Skeletal muscle satellite cell (primary cell): Measurements from ENCODE around the gene CAST.

Source experiments
- H3K27me3 ChIP-seq: 2 replicates; pipeline ENCODE4 v1.7.0; 2013; ENCODE audit warnings: low read length; ENCODE audit not compliant: control insufficient read depth, insufficient read depth
- H3K36me3 ChIP-seq: 2 replicates; pipeline ENCODE4 v1.7.0; 2013; ENCODE audit warnings: mild to moderate bottlenecking, control low read depth, low read length; ENCODE audit not compliant: insufficient read depth
- H3K4me1 ChIP-seq: 2 replicates; pipeline ENCODE4 v1.7.0; 2013; ENCODE audit warnings: low read length; ENCODE audit not compliant: control insufficient read depth, insufficient read depth
- H3K4me2 ChIP-seq: 2 replicates; pipeline ENCODE4 v1.7.0; 2013; ENCODE audit warnings: mild to moderate bottlenecking, low read length
- H3K4me3 ChIP-seq: 2 replicates; pipeline ENCODE4 v1.7.0; 2013; ENCODE audit warnings: low read length
- H3K9ac ChIP-seq: 2 replicates; pipeline ENCODE4 v1.7.0; 2013; ENCODE audit warnings: mild to moderate bottlenecking, low read depth, low read length, moderate library complexity
- H3K9me3 ChIP-seq: replicated peaks from 2 replicates; pipeline ENCODE4 v1.7.0; 2013; ENCODE audit warnings: mild to moderate bottlenecking, control low read depth, low read length

Gene CAST

GRCh38 chr5:96679293-96679692 lies 17.1 kb downstream of the CAST start:
- Histone ChIP-seq H3K27me3 (no peaks in the 10 kb centered on the region), H3K4me1 (peaks cover 24% of the 10 kb centered on the region), H3K4me2 (no peak overlapping the region), H3K9ac (no peak overlapping the region), H3K4me3 (no peak overlapping the region), H3K36me3 (peaks cover 10% of the 10 kb centered on the region), H3K9me3 (no peaks in the 10 kb centered on the region)

GRCh38 chr5:96680759-96681470 lies 18.7 kb downstream of the CAST start:
- Histone ChIP-seq H3K4me1 (peaks cover 21% of the 10 kb centered on the region), H3K4me2 (peak overlapping the region; percentile 48), H3K27me3 (no peaks in the 10 kb centered on the region), H3K4me3 (no peak overlapping the region), H3K9me3 (no peaks in the 10 kb centered on the region), H3K9ac (no peak overlapping the region), H3K36me3 (peaks cover 17% of the 10 kb centered on the region)

GRCh38 chr5:96683392-96683791 lies 21.2 kb downstream of the CAST start:
- Histone ChIP-seq H3K4me2 (no peak overlapping the region), H3K36me3 (peaks cover 19% of the 10 kb centered on the region), H3K4me3 (no peak overlapping the region), H3K4me1 (peaks cover 19% of the 10 kb centered on the region), H3K27me3 (no peaks in the 10 kb centered on the region), H3K9ac (no peak overlapping the region), H3K9me3 (no peaks in the 10 kb centered on the region)

GRCh38 chr5:96683810-96684209 lies 21.6 kb downstream of the CAST start:
- Histone ChIP-seq H3K4me3 (no peak overlapping the region), H3K9me3 (no peaks in the 10 kb centered on the region), H3K27me3 (no peaks in the 10 kb centered on the region), H3K36me3 (peaks cover 19% of the 10 kb centered on the region), H3K4me1 (peaks cover 19% of the 10 kb centered on the region), H3K9ac (no peak overlapping the region), H3K4me2 (no peak overlapping the region)

- Histone ChIP-seq H3K4me1 (peaks cover 25% of the 10 kb centered on the region), H3K36me3 (peaks cover 19% of the 10 kb centered on the region), H3K9me3 (no peaks in the 10 kb centered on the region), H3K9ac (peak overlapping the region; percentile 43), H3K27me3 (no peaks in the 10 kb centered on the region), H3K4me2 (no peak overlapping the region), H3K4me3 (no peak overlapping the region)
Measured at GRCh38 chr5:96687080-96687479, 24.9 kb downstream of the CAST start.

- no peak overlapping the region for H3K4me3 ChIP-seq
Measured at GRCh38 chr5:96687812-96688453, 25.8 kb downstream of the CAST start.

GRCh38 chr5:96690861-96691260 lies 28.7 kb downstream of the CAST start:
- no peaks in the 10 kb centered on the region for H3K9me3 ChIP-seq
- peaks cover 19% of the 10 kb centered on the region for H3K4me1 ChIP-seq
- H3K36me3 ChIP-seq = peaks cover 7% of the 10 kb centered on the region
- H3K4me3 ChIP-seq = no peak overlapping the region
- H3K9ac ChIP-seq = no peak overlapping the region
- no peaks in the 10 kb centered on the region for H3K27me3 ChIP-seq
- H3K4me2 ChIP-seq = no peak overlapping the region

More at GRCh38 chr5:96687812-96688453, 25.8 kb downstream of the CAST start:
- H3K4me1 ChIP-seq = peaks cover 29% of the 10 kb centered on the region
- H3K4me2 ChIP-seq = peak overlapping the region; percentile 72
- H3K27me3 ChIP-seq = no peaks in the 10 kb centered on the region
- no peaks in the 10 kb centered on the region for H3K9me3 ChIP-seq
- H3K36me3 ChIP-seq = peaks cover 19% of the 10 kb centered on the region
- H3K9ac ChIP-seq = peak overlapping the region; percentile 43

- Histone ChIP-seq H3K27me3 (no peaks in the 10 kb centered on the region), H3K4me2 (no peak overlapping the region), H3K9ac (peak overlapping the region; percentile 17), H3K4me3 (no peak overlapping the region), H3K36me3 (no peaks in the 10 kb centered on the region), H3K4me1 (peaks cover 19% of the 10 kb centered on the region), H3K9me3 (no peaks in the 10 kb centered on the region)
Measured at GRCh38 chr5:96691503-96692303, 29.5 kb downstream of the CAST start.

- H3K4me2 ChIP-seq = no peak overlapping the region
- no peak overlapping the region for H3K4me3 ChIP-seq
- no peaks in the 10 kb centered on the region for H3K9me3 ChIP-seq
- H3K27me3 ChIP-seq = no peaks in the 10 kb centered on the region
- peaks cover 3% of the 10 kb centered on the region for H3K36me3 ChIP-seq
- peaks cover 19% of the 10 kb centered on the region for H3K4me1 ChIP-seq
- H3K9ac ChIP-seq = no peak overlapping the region
Measured at GRCh38 chr5:96692441-96692840, 30.3 kb downstream of the CAST start.

GRCh38 chr5:96699186-96699820 lies 37.1 kb downstream of the CAST start:
- Histone ChIP-seq H3K4me2 (no peak overlapping the region), H3K27me3 (no peaks in the 10 kb centered on the region), H3K4me1 (peaks cover 38% of the 10 kb centered on the region)

More at GRCh38 chr5:96699186-96699820, 37.1 kb downstream of the CAST start:
- no peak overlapping the region for H3K4me3 ChIP-seq
- H3K36me3 ChIP-seq = peaks cover 3% of the 10 kb centered on the region
- H3K9ac ChIP-seq = no peak overlapping the region
- no peaks in the 10 kb centered on the region for H3K9me3 ChIP-seq
